OCI-LY3 (cell line): ENCODE measurements around the gene SIT1.

Source experiments
- H2AFZ ChIP-seq: fragments of 200-600, 300-600 bp; shearing (Covaris generic); 2 replicates; pipeline ENCODE4 v1.6.0; 2014; ENCODE audit warnings: antibody characterized with exemption, low read depth, low read length
- H3K27ac ChIP-seq: fragments of 200-600, 300-600 bp; sonication (generic); 2 replicates; pipeline ENCODE4 v1.5.1; 2014; ENCODE audit warnings: mild to moderate bottlenecking, low read length, moderate library complexity, mixed read lengths
- H3K27me3 ChIP-seq: fragments of 200-600, 300-600 bp; sonication (generic); 2 replicates; pipeline ENCODE4 v1.6.1; 2014; ENCODE audit warnings: low read depth, low read length, mixed read lengths
- H3K36me3 ChIP-seq: fragments of 200-600, 300-600 bp; sonication (generic); replicated peaks from 2 replicates; pipeline ENCODE3; 2014; ENCODE audit warnings: low read depth, low read length, mixed read lengths
- H3K4me1 ChIP-seq: fragments of 300-600, 200-600 bp; sonication (generic); 2 replicates; pipeline ENCODE4 v1.6.1; 2014; ENCODE audit warnings: low read length, mixed read lengths
- H3K4me2 ChIP-seq: fragments of 200-600, 300-600 bp; sonication (generic); 2 replicates; pipeline ENCODE4 v1.6.1; 2014; ENCODE audit warnings: low read length, mixed read lengths
- H3K4me3 ChIP-seq: fragments of 300-600, 200-600 bp; sonication (generic); 2 replicates; pipeline ENCODE4 v1.5.1; 2014; ENCODE audit warnings: antibody characterized with exemption, mild to moderate bottlenecking, low read length, moderate library complexity
- H3K79me2 ChIP-seq: fragments of 300-600, 200-600 bp; shearing (Covaris generic); 2 replicates; pipeline ENCODE4 v1.6.1; 2014; ENCODE audit warnings: mild to moderate bottlenecking, low read length, mixed read lengths
- H3K9ac ChIP-seq: fragments of 300-600, 200-600 bp; shearing (Covaris generic); 2 replicates; pipeline ENCODE4 v1.6.0; 2014; ENCODE audit warnings: mild to moderate bottlenecking, low read length, moderate library complexity
- H3K9me3 ChIP-seq: fragments of 200-600, 300-600 bp; shearing (Covaris generic); 2 replicates; pipeline ENCODE4 v1.6.1; 2014; ENCODE audit warnings: low read length, mixed read lengths; ENCODE audit not compliant: insufficient read depth
- H4K20me1 ChIP-seq: fragments of 200-600, 300-600 bp; sonication (generic); 2 replicates; pipeline ENCODE4 v1.6.1; 2016; ENCODE audit warnings: low read length, mixed read lengths; ENCODE audit not compliant: insufficient read depth
- CTCF ChIP-seq: fragments of 200-600, 300-600 bp; sonication (generic); IDR thresholded peaks from 2 replicates; pipeline ENCODE4 v1.5.1; 2014; ENCODE audit warnings: antibody characterized with exemption, low read length, low read depth
- EZH2phosphoT487 ChIP-seq: fragments of 200-600 bp; shearing (Covaris generic); IDR thresholded peaks from 2 replicates; pipeline ENCODE4 v1.6.1; 2018; ENCODE audit warnings: antibody characterized with exemption, mixed run types, low read depth

Gene SIT1

GRCh38 chr9:35658968-35659220, 8.2 kb upstream of the SIT1 start:
- H3K4me3 ChIP-seq, result peak overlapping the region; percentile 83
- peak overlapping the region; percentile 77 for H3K27ac ChIP-seq
- H4K20me1 ChIP-seq, result no peaks in the 10 kb centered on the region
- H3K9me3 ChIP-seq, result no peaks in the 10 kb centered on the region
- peaks cover 34% of the 10 kb centered on the region for H3K36me3 ChIP-seq
- H3K9ac ChIP-seq, result peak overlapping the region; percentile 90
- no peaks in the 10 kb centered on the region for H3K27me3 ChIP-seq
- H3K4me1 ChIP-seq, result peaks cover 18% of the 10 kb centered on the region
- H2AFZ ChIP-seq, result no peak overlapping the region
- H3K79me2 ChIP-seq, result peaks cover 15% of the 10 kb centered on the region
- H3K4me2 ChIP-seq, result peak overlapping the region; percentile 98
- TF ChIP-seq CTCF, result no peak
- no peak for TF ChIP-seq EZH2phosphoT487

GRCh38 chr9:35658137-35658967, 7.6 kb upstream of the SIT1 start, which contains the start of gene CCDC107:
Gene CCDC107, plus strand, starts transcription at chr9:35658292. Its CDS starts 88 bp downstream, at chr9:35658380.
- no peaks in the 10 kb centered on the region for H4K20me1 ChIP-seq
- TF ChIP-seq EZH2phosphoT487 (no peak), CTCF (peak; percentile 56)
- H3K4me2 ChIP-seq, result peak within 1 kb of the TSS; percentile 98
- peak within 1 kb of the TSS; percentile 77 for H3K27ac ChIP-seq
- peak within 1 kb of the TSS; percentile 83 for H3K4me3 ChIP-seq
- H3K36me3 ChIP-seq, result peaks cover 29% of the 10 kb centered on the region
- no peaks in the 10 kb centered on the region for H3K27me3 ChIP-seq
- no peaks in the 10 kb centered on the region for H3K9me3 ChIP-seq
- peaks cover 14% of the 10 kb centered on the region for H3K4me1 ChIP-seq
- H2AFZ ChIP-seq, result peak within 1 kb of the TSS; percentile 64; the same call in 1 of the 2 replicates
- H3K79me2 ChIP-seq, result peaks cover 12% of the 10 kb centered on the region
- peak within 1 kb of the TSS; percentile 90 for H3K9ac ChIP-seq

- Histone ChIP-seq H3K27ac (peak within 1 kb of the TSS; percentile 77), H4K20me1 (no peaks in the 10 kb centered on the region), H3K36me3 (peaks cover 22% of the 10 kb centered on the region), H3K4me2 (peak within 1 kb of the TSS; percentile 98), H2AFZ (peak within 1 kb of the TSS; percentile 64; the same call in 1 of the 2 replicates), H3K4me1 (peaks cover 14% of the 10 kb centered on the region), H3K9me3 (no peaks in the 10 kb centered on the region), H3K27me3 (no peaks in the 10 kb centered on the region), H3K4me3 (peak within 1 kb of the TSS; percentile 83), H3K79me2 (peaks cover 10% of the 10 kb centered on the region), H3K9ac (peak within 1 kb of the TSS; percentile 90)
- TF ChIP-seq CTCF, result peak; percentile 14; the same call in 1 of the 2 replicates
- no peak for TF ChIP-seq EZH2phosphoT487
Observed at GRCh38 chr9:35657546-35658136, 6.9 kb upstream of the SIT1 start, which contains the start of gene RMRP. Gene RMRP, minus strand, starts transcription at chr9:35658019.

- Histone ChIP-seq H3K4me2 (peak overlapping the region; percentile 98), H3K27me3 (no peaks in the 10 kb centered on the region), H2AFZ (no peak overlapping the region), H3K4me3 (peak overlapping the region; percentile 83), H3K9me3 (no peaks in the 10 kb centered on the region), H3K79me2 (peaks cover 10% of the 10 kb centered on the region), H3K36me3 (peaks cover 16% of the 10 kb centered on the region), H3K27ac (no peak overlapping the region; the same call in 1 of the 2 replicates), H4K20me1 (no peaks in the 10 kb centered on the region), H3K4me1 (peaks cover 20% of the 10 kb centered on the region), H3K9ac (peak overlapping the region; percentile 15; the same call in 1 of the 2 replicates)
- TF ChIP-seq EZH2phosphoT487, result no peak
- TF ChIP-seq CTCF, result no peak
Observed at GRCh38 chr9:35656831-35657545, 6.3 kb upstream of the SIT1 start.
